Head of caudate nucleus (tissue), 42 donors: ENCODE data around the gene MKNK1.

ENCODE experiments used
- DNase-seq, 42 donors: peaks; one replicate each; pipeline versions ENCODE4 v3.0.0 to v3.0.0-alpha.2; 2020 to 2021; ENCODE audit warnings: mixed read lengths in 7 of 42
- intact Hi-C: fragments of 100-400 bp; cut with DNase I; formaldehyde crosslinking; loops from one replicate; pipeline ENCODE4 v1.15.0; 2022

Gene MKNK1

DNA sequence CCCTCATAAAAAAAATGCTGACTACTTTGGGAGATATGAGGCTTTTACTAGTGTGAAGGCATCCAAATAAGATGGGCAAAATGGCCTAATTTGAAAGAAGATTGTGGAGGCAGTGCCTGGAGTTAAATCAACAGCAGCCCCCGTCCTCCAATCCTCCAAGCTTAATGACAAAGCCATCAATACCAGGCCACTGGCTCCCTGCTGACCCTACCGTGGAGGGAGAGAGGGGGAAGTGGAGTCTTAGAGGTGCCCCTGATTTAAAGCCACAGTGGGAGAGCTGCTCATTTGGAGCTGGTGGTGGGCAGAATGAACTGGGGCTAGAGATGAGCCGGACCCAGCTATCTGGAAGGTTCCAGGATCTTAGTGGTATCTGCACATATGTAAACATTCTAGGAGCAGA is 28.3 kb downstream of the MKNK1 start:
- no peak for DNase-seq
- intact Hi-C loops, result no loop called here

DNA sequence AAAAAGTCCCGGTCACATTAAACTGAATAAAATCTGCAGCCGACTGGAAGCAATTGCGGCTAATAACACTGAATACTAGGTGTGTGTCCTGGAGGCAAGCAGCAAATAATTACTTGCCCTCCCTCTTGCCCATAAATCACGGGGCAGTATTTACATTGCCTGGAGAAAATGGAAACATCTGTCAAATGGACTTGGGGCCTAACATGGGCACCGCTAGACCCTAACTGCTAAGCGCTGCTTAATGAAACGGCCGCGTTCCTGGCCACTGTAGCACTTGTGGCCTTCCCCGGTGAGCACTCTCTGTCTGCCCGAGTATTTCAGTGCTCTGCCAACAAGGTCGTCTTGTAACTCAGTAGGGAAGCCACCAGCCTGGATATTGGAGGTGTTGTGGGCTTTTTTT is 28.8 kb downstream of the MKNK1 start:
- intact Hi-C loops, result no loop called here
- DNase-seq, result no peak

DNA sequence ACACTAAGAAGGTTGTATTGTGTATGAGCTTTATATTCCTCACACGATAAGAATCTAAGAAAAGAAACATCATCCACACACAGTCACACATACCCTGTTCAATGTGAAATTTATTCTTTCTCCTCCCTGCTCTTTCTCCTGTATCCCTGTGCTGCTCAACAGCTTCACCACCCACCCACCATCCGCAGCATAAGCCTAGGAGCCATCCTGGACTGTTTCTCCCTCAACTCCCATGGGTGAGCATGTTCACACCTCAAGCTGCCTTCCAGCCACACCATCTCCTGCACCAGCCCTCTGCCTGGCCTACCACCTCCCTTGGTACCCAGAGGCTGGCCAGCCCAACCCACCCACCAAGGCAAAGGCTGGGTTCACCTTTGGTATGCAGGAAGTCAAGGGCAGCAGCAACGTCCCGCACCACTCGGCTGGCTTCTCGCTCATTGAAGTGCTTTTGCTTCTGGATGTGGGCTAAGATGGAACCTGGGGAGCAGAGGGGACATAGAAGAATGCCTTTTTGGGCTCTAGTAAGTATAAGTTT is 32.3 kb downstream of the MKNK1 start:
- intact Hi-C loops, result no loop called here
- DNase-seq, result peak in 1 of 42 donors; percentile 26

DNA sequence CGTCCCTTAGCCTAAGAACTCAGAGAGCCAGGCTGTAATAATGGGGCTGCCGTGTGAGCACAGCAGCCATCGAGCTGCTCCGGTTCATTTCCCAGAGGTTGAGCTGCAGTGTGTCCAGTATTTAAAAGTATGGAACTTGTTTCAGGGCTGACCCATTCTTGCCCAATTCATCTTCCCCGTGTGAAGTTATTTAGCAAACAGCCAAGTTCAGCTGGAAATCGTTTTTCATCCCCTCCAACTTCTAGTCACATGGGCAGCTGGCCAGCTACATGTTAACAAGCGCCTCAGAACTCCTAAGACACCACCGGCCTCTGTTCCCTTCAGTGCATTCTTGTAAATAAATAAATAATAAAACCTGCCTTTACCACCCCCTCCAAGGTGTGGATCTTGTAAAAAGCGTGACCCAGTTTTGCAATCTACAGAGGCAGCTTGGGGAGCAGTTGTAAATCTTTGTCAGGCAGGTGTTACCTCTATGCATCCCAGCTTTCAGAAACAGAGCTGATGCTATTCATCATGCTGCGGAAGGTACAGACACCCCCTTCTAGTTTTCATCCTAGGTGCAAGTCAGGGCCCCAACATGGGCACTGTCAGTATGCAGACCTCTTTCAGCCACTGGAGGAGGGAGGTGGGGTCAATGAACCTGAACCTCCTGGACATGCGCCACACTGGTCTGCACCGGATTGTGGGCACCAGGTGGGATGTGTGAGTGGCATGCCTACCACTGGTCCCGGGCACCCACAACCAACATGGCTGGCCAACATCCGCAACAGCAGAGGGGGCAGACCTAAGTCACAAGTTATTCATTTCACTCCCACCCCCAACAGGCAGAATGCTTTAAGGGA is 34.0 kb downstream of the MKNK1 start:
- intact Hi-C loops, result no loop called here
- peak in 2 of 42 donors; percentile 21 to 48 for DNase-seq

DNA sequence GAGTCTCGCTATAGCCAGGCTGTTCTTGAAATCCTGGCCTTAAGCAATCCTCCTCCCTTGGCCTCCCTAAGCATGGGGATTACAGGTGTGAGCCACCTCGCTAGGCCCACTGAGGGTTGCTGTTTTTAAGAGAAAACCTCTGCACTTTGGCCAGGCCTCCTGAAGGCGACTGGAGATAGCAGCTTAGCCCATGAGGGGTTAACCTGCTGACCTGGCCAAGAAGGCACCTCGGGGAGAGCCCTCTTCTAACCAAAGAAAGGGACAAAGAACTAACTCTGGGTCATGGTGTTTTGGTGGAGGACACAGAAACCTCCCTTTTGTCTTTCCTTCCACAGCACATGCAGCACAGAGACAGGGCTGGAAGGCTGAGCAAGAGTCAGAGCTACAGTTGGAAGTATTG is 35.0 kb downstream of the MKNK1 start:
- no peak for DNase-seq

DNA sequence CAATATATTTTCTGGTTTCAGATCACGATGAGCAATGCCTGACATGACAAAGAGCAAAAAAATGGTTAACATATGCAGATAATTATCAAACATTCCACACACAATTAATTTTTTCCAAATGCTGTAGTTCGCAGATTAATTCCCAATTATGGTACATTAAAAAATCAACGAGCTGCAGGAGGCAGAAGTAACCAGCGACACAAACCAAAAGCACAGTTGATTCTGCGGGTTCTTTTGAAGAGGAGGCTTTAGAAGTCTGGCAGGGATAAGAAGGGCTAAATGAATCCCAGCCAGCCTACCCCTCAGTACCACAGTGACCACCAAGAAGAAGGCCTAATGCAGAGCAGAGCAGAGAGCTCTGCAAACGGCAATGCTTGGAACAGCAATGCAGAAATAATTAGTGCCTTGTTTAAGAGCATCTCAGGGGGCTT is 35.6 kb downstream of the MKNK1 start:
- no peak for DNase-seq
- intact Hi-C loops, result no loop called here

More for the DNA sequence above, 35.0 kb downstream of the MKNK1 start:
- intact Hi-C loops, result no loop called here

DNA sequence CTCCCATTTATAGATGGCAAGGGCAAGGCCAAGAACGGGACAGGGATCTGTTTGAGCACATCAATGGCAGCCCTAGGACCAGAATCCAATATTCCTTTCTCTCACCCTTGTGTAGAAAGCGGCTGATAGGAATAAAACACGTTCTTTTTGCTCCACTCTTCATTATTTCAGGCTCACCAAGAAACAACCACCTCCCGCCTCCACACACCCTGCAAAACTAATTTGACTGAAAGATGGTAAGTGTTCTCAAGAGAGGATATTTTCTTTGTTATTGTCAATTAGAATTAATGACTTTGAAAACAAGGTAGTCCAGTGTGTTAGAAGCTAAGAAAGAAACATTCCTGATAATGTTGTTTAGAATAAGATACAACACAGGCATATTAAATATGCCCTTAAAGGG is 40.7 kb downstream of the MKNK1 start:
- peak in 4 of 42 donors; percentile 23 to 52 (median 38) for DNase-seq
- intact Hi-C loops, result no loop called here

DNA sequence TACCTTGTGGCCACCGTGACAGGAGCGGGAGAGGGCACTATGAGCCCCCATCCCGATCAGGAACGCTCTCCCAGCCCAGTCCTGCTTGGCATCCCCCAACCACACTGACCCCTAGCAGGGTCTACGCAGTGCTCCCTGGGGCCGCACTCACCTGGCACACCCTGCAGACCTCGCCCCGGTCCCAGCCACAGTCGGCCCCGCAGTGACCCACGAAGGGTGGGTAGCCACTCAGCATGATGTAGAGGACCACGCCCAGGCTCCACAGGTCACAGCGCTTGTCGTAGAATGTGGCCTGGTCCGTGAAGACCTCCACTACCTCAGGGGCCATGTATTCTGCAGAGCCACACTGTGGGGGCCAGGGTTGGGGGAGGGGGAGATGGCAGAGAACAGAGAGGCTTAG is 41.6 kb downstream of the MKNK1 start:
- no peak for DNase-seq
- intact Hi-C loops, result no loop called here

DNA sequence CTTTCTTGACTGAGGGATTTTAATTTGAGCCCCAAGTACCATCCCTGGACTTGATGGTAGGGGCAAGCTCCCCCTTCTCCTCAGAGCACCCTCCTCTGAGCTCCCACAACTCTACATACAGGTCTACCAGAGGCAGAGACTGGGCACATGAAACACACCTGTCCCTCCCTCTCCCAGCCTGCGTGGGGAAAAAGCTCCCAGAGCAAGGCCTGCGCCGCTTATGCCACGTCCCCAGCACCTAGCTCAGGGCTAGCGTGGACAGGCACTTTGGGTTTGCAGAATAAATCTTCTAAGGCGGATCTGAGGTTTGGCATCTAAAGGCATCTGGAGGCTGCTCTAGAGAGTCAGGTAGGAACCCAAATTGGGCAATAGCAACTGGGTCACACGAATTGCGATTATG is 45.1 kb downstream of the MKNK1 start:
- peak in 1 of 42 donors; percentile 15 for DNase-seq
- intact Hi-C loops, result no loop called here

DNA sequence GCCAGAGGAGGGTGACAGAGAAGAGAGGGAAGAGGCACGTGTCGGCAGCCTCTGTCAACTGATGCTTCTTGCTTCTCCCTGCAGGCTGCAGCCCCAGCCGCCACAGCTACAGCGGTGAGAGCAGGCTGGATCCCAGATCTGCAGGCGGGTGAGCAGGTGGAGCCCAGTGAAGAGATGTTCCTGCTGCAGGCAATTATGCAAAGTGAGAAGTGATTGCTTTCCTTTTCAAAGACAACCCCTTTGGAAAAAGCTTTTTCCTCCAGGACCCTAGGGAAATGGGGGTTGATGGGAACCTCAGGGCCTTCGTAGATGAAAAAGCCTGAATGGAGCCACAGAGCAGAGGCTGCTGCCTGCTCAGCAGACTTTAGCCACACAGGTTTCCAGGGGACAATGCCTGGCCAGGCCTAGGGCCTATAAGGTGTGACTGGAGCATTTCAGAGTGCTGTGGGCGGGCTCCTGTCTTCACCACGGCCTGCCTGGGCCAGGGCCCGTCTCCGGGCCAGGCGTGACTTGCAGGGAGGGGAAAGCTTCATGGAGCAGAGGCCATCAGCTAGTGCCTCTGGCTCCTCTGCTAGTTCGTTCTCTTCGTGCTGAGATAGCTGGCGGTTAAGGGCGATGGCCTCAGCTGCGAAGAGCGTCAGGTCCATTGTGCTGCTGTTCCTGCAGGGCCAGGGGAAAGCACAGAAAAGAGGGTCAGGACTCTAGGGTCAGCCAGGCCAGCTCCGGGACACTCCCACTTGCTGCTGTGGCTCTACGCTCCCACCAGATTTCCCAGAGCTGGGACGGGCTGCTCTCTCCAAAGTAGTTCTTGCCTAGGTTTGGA is 45.7 kb downstream of the MKNK1 start:
- intact Hi-C loops, result no loop called here
- peak in 37 of 42 donors; percentile 11 to 84 (median 57) for DNase-seq

DNA sequence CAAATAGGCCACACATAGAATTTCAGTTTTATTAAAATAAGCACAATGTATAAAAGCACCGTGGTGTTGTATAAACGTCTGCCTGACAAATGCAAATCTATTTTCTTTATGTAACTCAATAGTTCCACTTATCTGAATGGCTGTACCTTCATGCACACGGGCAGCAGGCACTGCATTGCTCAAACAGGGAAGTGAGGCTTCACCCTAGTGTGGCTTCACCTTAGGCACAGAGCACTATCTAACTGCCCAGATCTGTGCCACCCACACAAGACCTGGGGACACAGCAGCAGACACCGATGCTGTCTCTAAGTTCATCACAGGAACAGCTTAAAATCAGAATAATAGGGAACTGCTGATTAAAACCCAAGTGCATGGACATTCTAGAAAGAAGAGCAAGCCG is 46.7 kb downstream of the MKNK1 start:
- intact Hi-C loops, result no loop called here
- DNase-seq, result no peak

DNA sequence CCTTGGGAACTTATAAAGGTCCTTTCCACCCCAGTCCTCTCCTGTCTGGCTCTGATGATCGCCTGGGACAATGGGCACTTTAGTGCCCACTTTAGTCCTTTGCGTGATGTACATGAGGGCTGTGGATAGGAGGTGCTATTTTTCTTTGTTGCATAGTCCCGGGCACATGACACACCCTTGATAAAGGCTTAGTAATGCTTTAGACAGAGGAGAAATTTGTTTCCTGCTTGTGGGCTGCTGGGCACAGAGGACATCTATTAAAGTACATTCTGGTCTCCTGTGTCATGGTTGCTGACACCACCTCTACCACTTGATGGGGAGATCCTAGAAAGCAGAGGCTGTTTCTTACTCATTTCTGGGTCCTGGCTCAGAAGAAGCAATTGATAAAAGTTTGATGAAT is 47.2 kb downstream of the MKNK1 start:
- DNase-seq, result peak in 1 of 42 donors; percentile 8
- intact Hi-C loops, result no loop called here

DNA sequence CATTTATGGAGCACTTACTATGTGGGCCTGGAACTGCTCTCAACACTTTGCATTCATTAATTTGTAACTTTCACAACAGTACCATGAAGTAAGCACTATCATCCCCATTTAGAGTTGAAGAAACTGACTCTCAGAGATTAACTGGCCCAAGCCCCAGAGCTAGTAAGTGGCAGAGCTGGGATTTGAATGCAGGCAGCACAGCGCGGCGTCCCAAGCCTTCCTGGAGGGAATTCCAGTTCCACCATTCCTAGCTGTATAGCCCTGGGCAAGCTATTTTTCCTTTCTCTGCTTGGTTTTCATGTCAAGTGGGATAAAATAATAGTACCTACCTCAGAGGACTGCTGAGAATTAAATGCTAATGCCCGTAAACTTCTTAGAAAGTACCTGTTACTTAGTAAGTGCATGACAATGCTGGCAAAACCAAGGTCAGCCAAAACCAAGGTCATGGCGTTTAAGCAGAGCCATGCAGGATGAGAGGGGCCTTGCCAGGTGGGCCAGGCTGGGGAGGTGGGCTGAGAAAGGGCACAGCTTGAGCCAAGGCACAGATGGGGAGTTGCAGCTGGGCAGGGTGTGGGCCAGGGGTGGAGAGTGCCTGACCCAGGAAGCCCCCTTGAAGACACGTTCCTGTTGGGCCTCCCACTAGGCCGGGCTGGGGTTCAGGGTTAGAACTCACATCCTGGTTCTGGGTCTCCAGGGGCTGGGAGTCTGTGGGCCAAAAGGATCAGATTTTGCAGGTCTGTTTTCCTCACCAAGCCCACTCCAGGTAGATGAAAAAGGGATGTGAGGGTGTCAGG is 48.0 kb downstream of the MKNK1 start:
- no peak for DNase-seq
- intact Hi-C loops, result no loop called here

DNA sequence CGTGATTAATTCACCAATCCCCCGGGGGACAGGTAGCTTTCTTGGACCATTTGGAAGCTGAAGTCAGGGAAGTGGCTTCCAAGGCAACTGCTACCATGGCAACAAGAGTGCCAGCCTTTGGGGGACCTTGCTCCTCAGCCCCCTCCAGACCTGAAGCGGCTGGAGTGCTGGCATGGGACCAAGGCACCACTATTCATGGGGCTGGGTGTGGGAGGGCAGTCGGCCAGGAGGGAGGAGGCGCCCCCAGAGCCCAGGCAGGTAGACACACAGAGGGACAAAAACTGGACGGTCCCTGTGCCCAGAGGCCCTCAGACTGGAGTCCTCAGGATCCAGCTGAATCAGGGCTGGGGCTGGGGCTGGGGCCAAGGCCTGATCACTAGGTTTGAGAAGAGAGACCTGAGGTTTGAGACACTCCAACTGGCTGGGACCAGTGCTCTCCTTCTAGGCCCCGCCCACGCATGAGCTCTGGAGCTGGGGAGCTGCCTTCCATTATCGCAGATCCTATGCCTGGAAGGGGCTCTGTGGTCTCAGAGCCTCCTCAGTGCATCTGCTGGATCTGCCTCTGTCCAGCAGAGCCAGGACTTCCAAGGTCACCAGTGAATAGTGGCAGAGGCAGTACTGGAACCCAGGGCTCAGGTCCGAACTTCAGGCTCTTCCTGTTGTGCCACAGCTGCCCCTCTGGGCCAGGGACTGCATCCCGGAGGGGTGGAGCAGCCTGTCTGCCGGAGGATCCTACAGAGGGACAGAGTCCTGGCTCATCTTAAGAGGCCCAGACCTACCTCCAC is 49.3 kb downstream of the MKNK1 start:
- intact Hi-C loops, result no loop called here
- DNase-seq, result no peak

DNA sequence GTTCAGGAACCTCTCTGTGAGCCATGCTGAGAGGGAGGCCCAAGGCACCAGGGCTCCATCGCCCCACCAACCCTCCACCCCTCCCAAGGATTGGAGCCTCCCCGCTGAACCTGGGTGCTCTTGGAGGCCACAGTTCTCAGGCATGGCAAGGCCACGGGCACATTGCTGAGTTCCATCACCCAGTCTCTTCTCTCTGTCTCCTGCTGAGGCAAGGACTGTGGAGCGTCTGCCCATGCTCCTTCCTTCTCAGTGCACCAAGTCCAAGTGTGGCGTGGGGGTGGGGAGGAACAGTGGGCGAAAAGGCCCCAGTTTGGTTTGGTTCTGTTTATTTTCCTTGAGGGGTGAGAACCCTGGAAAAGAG is 49.9 kb downstream of the MKNK1 start:
- intact Hi-C loops, result no loop called here
- DNase-seq, result no peak

DNA sequence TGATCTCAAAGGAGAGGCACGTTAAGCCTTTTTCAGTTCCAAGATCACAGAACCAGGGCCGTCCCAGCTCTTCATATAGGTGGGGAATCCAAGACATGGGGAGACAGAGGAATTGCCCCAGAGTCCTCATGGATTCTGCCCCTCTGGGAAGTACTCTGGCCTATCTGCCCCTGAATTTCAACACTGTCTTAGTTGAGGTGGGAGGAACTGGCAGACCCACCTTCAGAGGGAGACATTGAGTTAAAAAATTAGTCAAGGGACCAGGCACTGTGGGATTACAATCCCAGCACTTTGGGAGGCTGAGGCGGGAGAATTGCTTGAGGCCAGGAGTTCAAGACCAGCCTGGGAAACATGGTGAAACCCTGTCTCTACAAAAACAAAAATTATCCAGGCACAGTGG is 50.6 kb downstream of the MKNK1 start:
- intact Hi-C loops, result no loop called here
- DNase-seq, result no peak

DNA sequence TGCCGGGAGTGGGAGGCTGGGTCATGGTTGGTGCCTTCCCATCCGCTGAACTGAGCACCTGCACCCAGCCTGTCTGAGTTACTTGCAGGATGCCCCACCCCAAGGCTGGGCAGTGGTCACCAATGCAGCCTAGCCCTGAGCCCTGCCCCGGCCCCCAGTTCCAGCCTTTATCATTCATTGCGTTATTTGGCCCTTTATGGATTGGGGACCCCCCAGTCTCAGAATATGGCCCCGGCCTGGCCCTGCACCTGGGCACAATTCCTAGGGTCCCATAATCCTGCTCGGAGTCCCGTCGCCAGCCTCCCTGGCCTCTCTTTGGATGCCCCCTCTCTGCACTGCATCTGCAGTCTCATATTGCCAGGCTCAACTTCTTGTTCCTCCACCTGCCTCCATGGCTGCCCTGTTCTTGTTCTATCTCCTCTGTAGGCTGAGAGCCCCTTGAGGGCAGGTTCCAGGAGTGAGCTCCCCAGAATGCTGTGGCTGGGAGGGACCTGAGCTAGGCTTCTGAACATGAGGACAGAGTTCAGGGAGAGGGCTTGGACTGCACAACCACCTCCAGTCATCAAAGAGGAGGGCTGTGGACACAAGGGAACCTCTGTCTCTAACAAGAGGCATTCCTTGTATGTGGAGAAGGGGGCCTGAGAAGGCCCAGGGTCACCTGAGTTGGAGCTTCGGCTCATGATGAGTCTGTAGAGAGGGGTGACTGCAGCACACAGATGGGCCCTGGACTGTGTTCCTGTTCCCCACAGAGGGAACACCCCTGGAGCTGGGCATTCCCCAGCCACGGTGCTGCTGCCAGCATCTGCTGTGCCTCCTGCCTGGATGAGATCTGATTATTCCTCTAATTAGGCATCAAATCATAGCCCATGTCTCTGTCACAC is 51.5 kb downstream of the MKNK1 start:
- no peak for DNase-seq
- intact Hi-C loops, result no loop called here
